ENCODE results near the gene ELAVL1.

ELAVL1 gene

DNA sequence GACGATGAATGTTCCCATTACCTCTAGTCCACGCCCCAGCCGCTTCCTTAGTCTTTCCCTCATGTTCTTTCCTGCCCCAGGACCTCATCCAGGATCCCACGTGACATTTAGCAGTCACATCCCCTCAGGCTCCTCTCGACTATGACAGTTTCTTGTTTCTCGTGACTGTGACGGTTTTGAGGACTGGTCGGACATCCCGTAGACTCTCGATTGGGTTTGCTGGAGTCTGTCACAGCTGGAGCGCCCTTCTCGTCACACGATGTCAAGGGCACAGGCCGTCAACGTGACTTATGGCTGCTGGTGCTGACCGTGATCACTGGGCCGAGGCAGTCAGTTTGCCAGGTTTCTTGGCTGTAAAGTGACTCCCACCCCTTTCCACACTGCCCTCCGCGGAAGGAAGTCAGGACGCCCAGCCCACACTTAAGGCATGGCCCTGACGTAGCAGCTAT is 22.8 kb downstream of the ELAVL1 start:
- peaks cover 9% of the 10 kb centered on the region for H3K36me3 Mint-ChIP-seq
- H3K9me3 Mint-ChIP-seq, result no peaks in the 10 kb centered on the region
- H3K4me1 Mint-ChIP-seq, result peaks cover 7% of the 10 kb centered on the region
- H3K27me3 Mint-ChIP-seq, result no peaks in the 10 kb centered on the region
- no peak overlapping the region for H3K4me3 Mint-ChIP-seq
- H3K27ac Mint-ChIP-seq, result no peak overlapping the region

- Mint-ChIP-seq H3K27ac (no peak overlapping the region), H3K4me1 (peaks cover 3% of the 10 kb centered on the region), H3K36me3 (peaks cover 7% of the 10 kb centered on the region), H3K9me3 (no peaks in the 10 kb centered on the region), H3K4me3 (no peak overlapping the region), H3K27me3 (no peaks in the 10 kb centered on the region)
These were observed 23.3 kb downstream of the ELAVL1 start for GRCh38 chr19:7982103-7982502.

GRCh38 chr19:7981661-7982060 is 23.8 kb downstream of the ELAVL1 start:
- peaks cover 3% of the 10 kb centered on the region for H3K4me1 Mint-ChIP-seq

DNA sequence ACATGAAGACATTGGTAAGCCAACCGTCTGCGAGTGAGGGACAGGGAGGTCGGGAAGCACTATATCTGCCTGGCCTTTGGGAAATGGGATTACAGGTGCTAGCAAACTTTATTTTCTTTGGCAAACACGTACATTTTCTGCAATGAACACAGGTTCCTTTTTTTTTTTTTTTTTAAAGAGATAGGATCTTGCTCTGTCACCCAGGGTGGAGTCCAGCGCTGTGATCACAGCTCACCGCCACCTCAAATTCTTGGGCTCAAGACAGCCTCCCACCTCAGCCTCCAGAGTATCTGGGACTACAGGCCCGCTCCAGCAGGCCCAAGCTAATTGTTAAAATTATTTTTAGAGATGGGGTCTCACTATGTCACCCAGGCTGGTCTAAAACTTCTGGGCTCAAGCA is 24.2 kb downstream of the ELAVL1 start:
- Mint-ChIP-seq H3K4me1 (peaks cover 3% of the 10 kb centered on the region), H3K27me3 (no peaks in the 10 kb centered on the region), H3K4me3 (no peak overlapping the region), H3K9me3 (no peaks in the 10 kb centered on the region), H3K36me3 (peaks cover 4% of the 10 kb centered on the region), H3K27ac (no peak overlapping the region)

More at GRCh38 chr19:7981661-7982060, 23.8 kb downstream of the ELAVL1 start:
- Mint-ChIP-seq H3K27me3 (no peaks in the 10 kb centered on the region), H3K4me3 (no peak overlapping the region), H3K36me3 (peaks cover 7% of the 10 kb centered on the region), H3K9me3 (no peaks in the 10 kb centered on the region), H3K27ac (no peak overlapping the region)

GRCh38 chr19:7980635-7981121 is 24.8 kb downstream of the ELAVL1 start:
- Mint-ChIP-seq H3K9me3 (no peaks in the 10 kb centered on the region), H3K36me3 (peaks cover 1% of the 10 kb centered on the region), H3K4me3 (no peak overlapping the region), H3K27ac (no peak overlapping the region), H3K27me3 (no peaks in the 10 kb centered on the region), H3K4me1 (no peaks in the 10 kb centered on the region)

- H3K27me3 Mint-ChIP-seq, result no peaks in the 10 kb centered on the region
- no peaks in the 10 kb centered on the region for H3K9me3 Mint-ChIP-seq
- H3K4me3 Mint-ChIP-seq, result no peak overlapping the region
- H3K4me1 Mint-ChIP-seq, result no peaks in the 10 kb centered on the region
- H3K36me3 Mint-ChIP-seq, result peaks cover 1% of the 10 kb centered on the region
- H3K27ac Mint-ChIP-seq, result no peak overlapping the region
These were observed 25.3 kb downstream of the ELAVL1 start for GRCh38 chr19:7980168-7980567.

DNA sequence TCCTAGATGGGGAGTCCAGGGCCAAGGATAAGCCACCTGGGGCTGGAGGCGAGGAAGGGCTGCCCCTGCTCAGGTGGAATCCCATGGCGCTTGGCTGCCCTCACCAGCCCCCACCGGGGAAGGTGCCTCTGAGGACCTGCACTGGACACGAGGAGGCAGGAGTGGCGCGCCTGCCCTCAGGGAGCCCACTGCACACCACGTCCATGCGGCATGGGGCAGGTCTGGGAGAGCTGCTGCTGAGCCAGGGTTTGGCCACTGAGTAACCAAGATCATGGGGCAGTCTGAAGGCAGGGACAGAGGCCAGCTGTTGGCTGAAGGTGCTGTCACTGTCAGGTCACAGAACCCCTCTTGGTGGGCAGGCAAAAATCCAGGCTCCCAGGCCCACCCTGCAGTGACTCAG is 25.9 kb downstream of the ELAVL1 start:
- H3K27ac Mint-ChIP-seq, result no peak overlapping the region
- no peak overlapping the region for H3K4me3 Mint-ChIP-seq
- H3K36me3 Mint-ChIP-seq, result peaks cover 1% of the 10 kb centered on the region
- H3K4me1 Mint-ChIP-seq, result no peaks in the 10 kb centered on the region
- H3K9me3 Mint-ChIP-seq, result no peaks in the 10 kb centered on the region
- no peaks in the 10 kb centered on the region for H3K27me3 Mint-ChIP-seq

GRCh38 chr19:7979011-7979410 is 26.4 kb downstream of the ELAVL1 start:
- H3K36me3 Mint-ChIP-seq, result peaks cover 1% of the 10 kb centered on the region
- H3K4me3 Mint-ChIP-seq, result no peak overlapping the region
- no peaks in the 10 kb centered on the region for H3K9me3 Mint-ChIP-seq
- H3K27ac Mint-ChIP-seq, result no peak overlapping the region
- no peaks in the 10 kb centered on the region for H3K27me3 Mint-ChIP-seq
- no peaks in the 10 kb centered on the region for H3K4me1 Mint-ChIP-seq

DNA sequence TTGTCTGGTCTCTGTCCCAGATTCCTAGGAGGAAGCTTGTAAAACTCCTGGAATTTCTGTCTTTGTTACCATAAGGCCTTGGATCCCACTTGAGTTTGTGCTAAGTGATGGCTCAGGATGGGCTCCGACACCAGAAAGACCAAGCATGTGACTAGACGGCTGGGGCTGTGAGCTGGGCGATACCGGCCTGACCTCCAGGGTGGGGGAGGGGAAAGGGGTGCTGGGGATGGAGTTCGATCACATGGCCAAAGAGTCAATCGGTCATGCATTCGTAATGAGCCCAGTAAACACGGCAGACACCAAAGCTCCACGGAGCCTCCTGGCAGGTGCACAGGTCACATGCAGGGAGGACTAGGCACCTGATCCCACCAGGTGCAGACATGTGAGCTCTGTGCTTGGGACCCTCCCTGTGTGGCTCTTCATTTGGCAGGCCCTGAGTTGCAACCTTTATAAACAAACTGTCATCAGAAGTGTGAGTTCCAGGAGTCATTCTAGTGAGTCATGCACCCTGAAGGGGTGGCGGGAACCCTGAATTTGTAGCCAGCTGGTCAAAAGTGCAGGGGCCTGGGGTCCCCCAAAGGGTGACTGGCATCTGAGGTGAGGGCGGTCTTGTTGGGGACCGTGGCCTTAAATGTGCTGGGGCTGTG is 27.1 kb downstream of the ELAVL1 start:
- no peak overlapping the region for H3K27ac Mint-ChIP-seq
- no peaks in the 10 kb centered on the region for H3K4me1 Mint-ChIP-seq
- H3K36me3 Mint-ChIP-seq, result peaks cover 1% of the 10 kb centered on the region
- no peaks in the 10 kb centered on the region for H3K27me3 Mint-ChIP-seq
- H3K9me3 Mint-ChIP-seq, result no peaks in the 10 kb centered on the region
- no peak overlapping the region for H3K4me3 Mint-ChIP-seq

DNA sequence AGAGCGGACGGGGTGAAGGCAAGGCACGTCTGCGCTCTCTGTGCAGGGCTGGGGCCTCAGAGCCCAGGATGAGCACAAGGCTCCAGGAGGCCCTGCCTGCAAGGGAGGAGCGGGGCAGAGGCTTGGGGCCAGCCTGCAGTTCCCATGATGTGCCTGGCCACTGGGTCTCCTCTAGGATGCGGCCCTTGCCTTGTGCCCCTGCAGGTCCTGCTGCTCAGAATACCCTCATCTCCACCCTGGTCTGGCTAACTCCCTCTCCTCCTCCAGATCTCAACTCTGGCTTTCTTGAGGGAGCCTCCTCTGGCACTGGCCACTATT is 27.8 kb downstream of the ELAVL1 start:
- Mint-ChIP-seq H3K4me1 (no peaks in the 10 kb centered on the region), H3K27me3 (no peaks in the 10 kb centered on the region), H3K27ac (no peak overlapping the region), H3K9me3 (no peaks in the 10 kb centered on the region), H3K4me3 (no peak overlapping the region), H3K36me3 (peaks cover 1% of the 10 kb centered on the region)

GRCh38 chr19:7977021-7977722 is 28.3 kb downstream of the ELAVL1 start:
- Mint-ChIP-seq H3K27ac (no peak overlapping the region), H3K4me1 (no peaks in the 10 kb centered on the region), H3K9me3 (no peaks in the 10 kb centered on the region), H3K4me3 (no peak overlapping the region), H3K27me3 (no peaks in the 10 kb centered on the region), H3K36me3 (peaks cover 1% of the 10 kb centered on the region)

- no peaks in the 10 kb centered on the region for H3K27me3 Mint-ChIP-seq
- H3K4me3 Mint-ChIP-seq, result no peak overlapping the region
- no peaks in the 10 kb centered on the region for H3K9me3 Mint-ChIP-seq
- H3K4me1 Mint-ChIP-seq, result no peaks in the 10 kb centered on the region
- peaks cover 1% of the 10 kb centered on the region for H3K36me3 Mint-ChIP-seq
- no peak overlapping the region for H3K27ac Mint-ChIP-seq
These were observed 29.0 kb downstream of the ELAVL1 start for GRCh38 chr19:7976461-7976860.

GRCh38 chr19:7975037-7975436 is 30.4 kb downstream of the ELAVL1 start:
- Mint-ChIP-seq H3K36me3 (peaks cover 1% of the 10 kb centered on the region), H3K4me3 (no peak overlapping the region), H3K4me1 (no peaks in the 10 kb centered on the region), H3K9me3 (no peaks in the 10 kb centered on the region), H3K27ac (no peak overlapping the region), H3K27me3 (no peaks in the 10 kb centered on the region)

DNA sequence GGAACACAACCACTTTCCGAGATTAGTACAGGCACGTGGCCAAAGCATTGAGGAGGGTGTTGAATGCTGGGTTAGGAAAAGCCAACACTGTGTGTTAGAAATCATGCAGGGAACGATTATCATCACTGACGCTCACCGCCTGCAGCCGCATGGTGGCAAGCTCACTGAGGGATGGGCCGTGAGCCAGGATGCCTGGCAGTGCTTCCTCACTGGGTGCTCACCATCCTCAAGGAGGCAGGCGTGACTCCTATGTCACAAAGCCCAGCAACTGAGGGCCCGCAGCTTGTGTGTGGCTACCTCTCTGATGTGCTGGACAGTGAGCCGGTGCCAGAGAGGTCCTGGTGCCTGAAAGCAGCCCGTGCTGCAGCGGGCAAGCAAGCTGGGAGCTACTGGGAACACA is 31.6 kb downstream of the ELAVL1 start:
- Mint-ChIP-seq H3K36me3 (no peaks in the 10 kb centered on the region), H3K4me1 (no peaks in the 10 kb centered on the region), H3K27ac (no peak overlapping the region)

DNA sequence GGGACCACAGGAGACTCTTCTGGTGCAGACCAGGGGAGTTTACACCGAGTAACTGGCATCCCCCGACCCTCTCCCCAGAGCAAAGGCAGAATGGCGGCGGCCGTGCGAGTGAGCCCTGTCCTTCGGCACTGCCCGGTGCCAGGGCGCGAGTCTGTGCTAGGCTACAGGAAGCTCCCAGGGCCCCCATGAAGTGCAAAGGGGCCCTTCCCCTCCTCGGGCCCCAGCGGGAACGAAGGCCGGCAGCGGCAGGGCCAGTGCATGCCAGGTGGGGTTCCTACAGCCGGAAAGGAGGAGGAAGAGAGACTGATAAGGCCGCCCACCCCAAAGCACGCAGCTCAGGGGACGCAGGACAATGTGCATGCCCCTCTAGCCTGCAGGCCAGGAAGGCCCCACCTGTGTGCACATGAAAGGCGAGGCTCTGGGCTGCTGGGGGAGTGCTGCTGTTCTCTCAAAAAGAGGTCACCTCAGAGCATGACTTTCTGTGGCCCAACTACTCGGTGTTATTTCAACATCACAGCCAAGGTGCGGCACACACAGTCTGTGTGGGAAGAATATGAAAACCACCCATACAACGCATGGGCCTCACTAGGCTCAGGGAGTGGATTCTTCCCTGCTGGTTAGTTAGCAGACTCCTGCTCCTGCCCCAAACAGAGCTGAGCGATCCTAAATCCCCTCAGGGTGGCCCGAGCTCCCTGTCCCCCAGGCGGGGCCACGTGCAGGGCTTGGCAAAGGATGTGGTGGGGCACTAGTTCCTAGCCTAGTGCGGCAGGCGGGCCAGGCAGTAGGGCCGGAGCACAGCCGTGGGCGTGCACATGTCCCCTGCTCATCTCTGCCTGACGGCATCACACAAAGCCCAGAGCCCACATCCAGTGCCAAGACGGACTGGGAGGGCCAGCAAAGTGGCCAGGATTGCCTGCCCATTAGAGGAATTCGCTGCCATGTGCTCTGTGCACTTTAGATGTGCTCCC is 33.6 kb downstream of the ELAVL1 start:
- Mint-ChIP-seq H3K4me1 (no peaks in the 10 kb centered on the region), H3K4me3 (no peak overlapping the region), H3K27ac (no peak overlapping the region), H3K27me3 (no peaks in the 10 kb centered on the region), H3K9me3 (no peaks in the 10 kb centered on the region), H3K36me3 (no peaks in the 10 kb centered on the region)

More for the DNA sequence above, 31.6 kb downstream of the ELAVL1 start:
- Mint-ChIP-seq H3K4me3 (no peak overlapping the region), H3K27me3 (no peaks in the 10 kb centered on the region), H3K9me3 (no peaks in the 10 kb centered on the region)

Data from activated naive CD4-positive, alpha-beta T cell treated with anti-CD3 and anti-CD28 coated beads, Interleukin-2, amount 50 U/mL, for 24 hours (primary cell).